Neural progenitor cell (in vitro differentiated cells): ENCODE data around the gene CNTN2.

ENCODE experiments used
- EZH2 ChIP-seq: fragments of 200-600 bp; sonication (generic); IDR thresholded peaks from 2 replicates; pipeline ENCODE4 v1.6.1; 2017; ENCODE audit warnings: antibody characterized with exemption, mild to moderate bottlenecking, moderate library complexity
- EZH2phosphoT487 ChIP-seq: fragments of 200-600 bp; sonication (generic); IDR thresholded peaks from 2 replicates; pipeline ENCODE4 v1.6.1; 2017; ENCODE audit warnings: antibody characterized with exemption
- TF ChIP-seq, protein P1 (sequence below): fragments of 200-600 bp; sonication (generic); IDR thresholded peaks from 2 replicates; pipeline ENCODE4 v1.5.1; 2017; ENCODE audit warnings: antibody characterized with exemption, mild to moderate bottlenecking

DNA sequence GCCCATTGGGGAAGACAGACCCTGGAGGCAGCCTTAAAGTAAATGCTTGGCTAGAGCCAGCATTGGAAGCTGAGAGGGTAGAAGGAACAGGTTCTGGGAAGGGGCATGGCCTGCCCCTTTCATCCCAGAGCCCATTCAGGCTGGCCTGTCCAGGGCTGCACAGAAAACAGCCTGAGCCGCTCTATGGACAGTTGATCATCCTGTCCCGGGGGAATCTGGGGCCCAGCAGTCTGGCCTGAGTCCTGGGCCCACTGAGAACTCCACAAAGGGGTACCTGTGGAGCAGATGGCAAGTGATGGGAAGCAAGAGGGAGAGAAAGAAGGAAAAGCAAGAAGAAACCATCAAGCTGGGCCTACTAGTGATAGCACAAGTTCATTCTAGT, 28.0 kb downstream of the CNTN2 start:
- TF ChIP-seq, protein P1, sequence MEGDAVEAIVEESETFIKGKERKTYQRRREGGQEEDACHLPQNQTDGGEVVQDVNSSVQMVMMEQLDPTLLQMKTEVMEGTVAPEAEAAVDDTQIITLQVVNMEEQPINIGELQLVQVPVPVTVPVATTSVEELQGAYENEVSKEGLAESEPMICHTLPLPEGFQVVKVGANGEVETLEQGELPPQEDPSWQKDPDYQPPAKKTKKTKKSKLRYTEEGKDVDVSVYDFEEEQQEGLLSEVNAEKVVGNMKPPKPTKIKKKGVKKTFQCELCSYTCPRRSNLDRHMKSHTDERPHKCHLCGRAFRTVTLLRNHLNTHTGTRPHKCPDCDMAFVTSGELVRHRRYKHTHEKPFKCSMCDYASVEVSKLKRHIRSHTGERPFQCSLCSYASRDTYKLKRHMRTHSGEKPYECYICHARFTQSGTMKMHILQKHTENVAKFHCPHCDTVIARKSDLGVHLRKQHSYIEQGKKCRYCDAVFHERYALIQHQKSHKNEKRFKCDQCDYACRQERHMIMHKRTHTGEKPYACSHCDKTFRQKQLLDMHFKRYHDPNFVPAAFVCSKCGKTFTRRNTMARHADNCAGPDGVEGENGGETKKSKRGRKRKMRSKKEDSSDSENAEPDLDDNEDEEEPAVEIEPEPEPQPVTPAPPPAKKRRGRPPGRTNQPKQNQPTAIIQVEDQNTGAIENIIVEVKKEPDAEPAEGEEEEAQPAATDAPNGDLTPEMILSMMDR, result no peak
- TF ChIP-seq EZH2 (no peak), EZH2phosphoT487 (no peak)
